NCI-H82 treated with DMSO at 0.1 percent for 48 hours (cell line): ENCODE measurements around the gene OR10H5.
"Not testable (repeated sequence)": the region's sequence is repeated elsewhere in the genome, so short reads cannot be mapped to it uniquely, and the experiment has no call there.

Experiments used
- DNase-seq: peaks from one replicate; lab custom pipeline; 2025; ENCODE audit not compliant: unreplicated experiment; lab: John Stamatoyannopoulos, UW

The OR10H5 gene

GRCh38 chr19:15811476-15811875, 24.0 kb downstream of the OR10H5 start:
- DNase-seq: no peak

DNA sequence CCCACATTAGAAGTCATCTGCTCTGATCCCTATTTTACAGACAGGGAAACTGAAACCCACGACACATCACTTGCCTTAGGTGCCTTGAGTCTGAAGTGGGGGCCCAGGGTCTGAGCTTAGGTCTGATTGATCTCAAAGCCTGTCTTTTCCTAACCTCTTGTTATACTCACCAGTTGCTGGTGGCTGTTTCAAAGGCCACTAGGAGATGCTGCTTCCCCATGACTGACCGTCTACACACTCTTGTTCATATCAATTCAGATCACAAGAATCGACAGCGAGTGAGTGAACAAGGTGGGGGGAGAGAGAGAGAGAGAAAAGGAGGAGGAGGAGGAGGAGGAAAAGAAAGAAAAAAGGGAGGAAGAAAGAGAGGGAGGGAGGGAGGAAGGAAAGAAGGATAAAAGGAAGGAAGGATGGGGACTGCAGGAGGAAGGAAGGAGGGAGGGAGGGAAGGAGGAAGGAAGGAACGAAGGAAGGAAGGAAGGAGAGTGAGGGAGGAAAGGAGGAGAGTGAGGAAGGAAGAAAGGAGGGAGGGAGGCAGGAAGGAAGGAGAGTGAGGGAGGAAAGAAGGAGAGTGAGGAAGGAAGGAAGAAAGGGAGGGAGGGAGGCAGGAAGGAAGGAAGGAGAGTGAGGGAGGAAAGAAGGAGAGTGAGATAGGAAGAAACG, 24.7 kb downstream of the OR10H5 start:
- no peak for DNase-seq

GRCh38 chr19:15813916-15814315, 26.5 kb downstream of the OR10H5 start:
- DNase-seq: no peak

DNA sequence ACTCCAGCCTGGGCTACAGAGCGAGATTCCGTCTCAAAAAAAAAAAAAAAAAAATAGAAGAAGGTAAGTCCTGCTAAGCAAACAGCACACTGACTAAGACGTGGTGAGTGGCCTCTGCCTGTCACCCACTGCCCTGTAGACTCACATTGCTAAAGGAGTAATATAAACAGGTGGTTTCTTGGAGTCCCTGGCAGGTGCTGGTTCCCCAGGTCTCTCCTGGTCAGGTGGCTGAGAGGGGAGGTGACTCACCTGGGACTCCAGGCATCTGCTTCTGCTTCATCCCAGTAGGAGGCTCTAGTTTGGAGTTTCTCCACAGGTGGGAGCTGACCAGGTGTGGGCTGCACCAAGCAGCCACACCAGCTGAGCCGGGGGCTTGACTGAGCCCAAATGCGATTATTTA, 27.8 kb downstream of the OR10H5 start, which contains the start of gene OR10H1:
Gene OR10H1, minus strand, starts transcription at position 359 of the 400 bp plus-strand sequence. CDS start 7,627 bp downstream, outside the sequence.
- DNase-seq: no peak

GRCh38 chr19:15820646-15821045, 33.2 kb downstream of the OR10H5 start:
- no peak for DNase-seq

GRCh38 chr19:15825753-15826152, 38.3 kb downstream of the OR10H5 start:
- DNase-seq: no peak

GRCh38 chr19:15828121-15828610, 40.7 kb downstream of the OR10H5 start:
- no peak for DNase-seq

GRCh38 chr19:15828611-15829305, 41.3 kb downstream of the OR10H5 start:
- not testable (repeated sequence) for DNase-seq

DNA sequence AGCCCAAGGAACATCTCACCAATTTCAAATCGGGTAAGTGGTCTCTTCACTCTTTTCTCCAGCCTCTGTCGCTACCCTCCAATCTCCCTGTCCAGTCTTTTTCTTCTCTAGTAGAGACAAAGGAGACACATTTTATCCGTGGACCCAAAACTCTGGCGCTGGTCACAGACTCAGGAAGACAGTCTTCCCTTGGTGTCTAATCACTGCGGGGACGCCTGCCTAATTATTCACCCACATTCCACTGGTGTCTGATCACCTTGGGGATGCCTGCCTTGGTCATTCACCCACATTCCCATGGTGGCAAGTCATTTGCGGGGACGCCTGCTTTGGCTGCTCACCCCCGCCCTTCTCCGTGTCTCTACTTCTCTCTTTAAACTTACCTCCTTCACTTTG, 41.8 kb downstream of the OR10H5 start:
- no peak for DNase-seq

DNA sequence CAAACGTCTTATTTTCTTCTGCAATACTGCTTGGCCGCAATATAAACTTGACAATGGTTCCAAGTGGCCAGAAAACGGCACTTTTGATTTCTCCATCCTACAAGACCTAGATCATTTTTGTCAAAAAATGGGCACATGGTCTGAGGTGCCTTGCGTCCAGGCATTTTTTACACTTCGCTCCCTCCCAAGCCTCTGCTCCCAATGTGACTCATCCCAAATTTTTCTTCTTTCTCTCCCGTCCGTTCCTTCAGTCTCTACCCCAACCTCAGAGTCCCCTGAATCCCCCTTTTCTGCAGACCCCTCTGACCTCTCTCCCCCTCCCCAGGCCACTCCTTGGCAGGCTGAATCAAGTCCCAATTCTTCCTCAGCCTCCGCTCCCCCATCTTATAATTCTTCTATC, 42.3 kb downstream of the OR10H5 start:
- DNase-seq: no peak

- no peak for DNase-seq
Observed at GRCh38 chr19:15831626-15832025, 44.2 kb downstream of the OR10H5 start.

DNA sequence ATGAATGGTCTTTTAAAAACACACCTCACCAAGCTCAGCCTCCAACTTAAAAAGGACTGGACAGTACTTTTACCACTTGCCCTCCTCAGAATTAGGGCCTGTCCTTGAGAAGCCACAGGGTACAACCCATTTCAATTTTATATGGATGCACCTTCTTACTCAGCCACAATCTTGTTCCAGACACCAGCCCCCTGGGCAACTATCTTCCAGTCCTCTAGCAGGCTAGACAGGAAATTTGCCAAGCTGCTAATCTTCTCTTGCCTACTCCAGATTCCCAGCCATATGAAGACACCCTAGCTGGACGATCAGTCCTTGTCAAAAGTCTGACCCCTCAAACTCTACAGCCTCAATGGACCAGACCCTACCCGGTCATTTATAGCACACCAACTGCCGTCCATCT, 46.8 kb downstream of the OR10H5 start:
- DNase-seq: not testable (repeated sequence)

GRCh38 chr19:15835565-15836329, 48.3 kb downstream of the OR10H5 start:
- DNase-seq: not testable (repeated sequence)

GRCh38 chr19:15836330-15837220, 49.1 kb downstream of the OR10H5 start:
- DNase-seq: peak; percentile 59

DNA sequence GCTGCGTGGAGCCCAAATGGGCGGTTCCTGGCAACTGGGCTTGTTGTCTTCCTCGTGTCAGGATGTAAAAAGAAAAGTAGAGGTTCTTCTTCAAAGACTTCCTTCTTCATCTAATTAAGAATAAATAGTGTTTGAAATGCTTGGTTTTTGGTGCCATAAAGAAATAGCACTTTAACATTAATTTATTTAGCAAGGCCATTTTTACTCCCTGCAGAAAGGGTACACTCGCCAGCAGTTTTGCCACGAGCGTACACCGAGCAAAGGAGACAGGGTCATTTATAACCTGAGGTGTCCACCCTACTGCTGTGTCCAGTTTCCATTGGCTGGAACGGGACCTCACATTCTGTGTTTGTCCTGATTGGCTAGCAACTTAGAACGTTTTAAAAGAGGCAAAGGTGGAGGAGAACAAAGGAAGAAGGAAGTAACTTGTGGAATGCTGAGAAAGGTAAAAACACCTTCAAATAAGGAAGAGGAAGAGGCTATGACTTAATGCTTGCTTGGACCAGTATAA, 49.8 kb downstream of the OR10H5 start:
- DNase-seq: no peak

- no peak for DNase-seq
Observed at GRCh38 chr19:15838351-15838750, 50.9 kb downstream of the OR10H5 start.

DNA sequence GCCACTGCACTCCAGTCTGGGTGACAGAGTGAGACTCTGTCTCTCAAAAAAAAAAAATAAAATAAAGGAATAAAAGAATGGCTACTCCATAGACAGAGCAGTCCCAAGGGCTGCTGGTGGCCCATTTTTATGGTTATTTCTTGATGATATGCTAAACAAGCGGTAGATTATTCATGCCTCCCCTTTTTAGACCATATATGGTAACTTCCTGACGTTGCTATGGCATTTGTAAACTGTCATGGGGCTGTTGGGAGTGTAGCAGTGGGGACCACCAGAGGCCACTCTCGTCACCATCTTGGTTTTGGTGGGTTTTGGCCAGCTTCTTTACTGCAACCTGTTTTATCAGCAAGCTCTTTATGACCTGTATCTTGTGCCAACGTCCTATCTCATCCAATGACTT, 52.4 kb downstream of the OR10H5 start:
- DNase-seq: not testable (repeated sequence)

- DNase-seq: no peak
Observed at GRCh38 chr19:15840833-15841232, 53.4 kb downstream of the OR10H5 start.

DNA sequence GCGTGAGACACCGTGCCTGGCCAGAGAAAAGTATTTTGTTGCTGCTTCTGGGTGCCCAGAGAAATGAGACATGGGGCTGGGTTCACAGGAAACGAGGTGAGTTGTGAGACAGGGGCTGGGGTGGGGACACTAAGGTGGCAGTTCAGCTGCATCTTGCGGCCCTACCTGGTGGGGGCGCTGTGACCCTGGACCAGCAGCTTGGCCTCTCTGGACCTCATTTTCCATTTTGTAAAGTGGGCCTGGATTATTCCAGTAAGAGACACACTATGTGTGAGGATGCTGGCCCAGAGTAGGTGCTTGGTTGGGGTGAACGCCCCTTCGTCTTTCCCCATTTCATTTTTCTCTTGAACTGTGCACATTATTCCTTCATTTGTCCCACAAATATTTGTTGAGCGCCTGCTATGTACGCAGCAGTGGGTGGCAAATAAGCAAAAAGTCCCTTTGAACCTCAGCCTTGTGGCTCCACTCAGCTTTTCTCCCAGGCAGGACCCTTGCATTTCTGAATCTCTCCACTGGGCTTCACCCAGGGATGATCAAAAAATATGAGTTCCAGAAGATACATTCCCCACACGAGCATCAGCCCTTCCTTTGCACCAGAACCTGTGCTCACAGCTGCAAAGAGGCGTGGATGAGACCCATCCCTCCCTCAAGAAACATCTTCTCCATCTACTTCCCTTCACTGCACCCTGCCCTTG, 54.6 kb downstream of the OR10H5 start:
- DNase-seq: no peak
